GM18868 (cell line): Measurements from ENCODE around the gene GALNT6.
"Not testable (repeated sequence)": the region's sequence is repeated elsewhere in the genome, so short reads cannot be mapped to it uniquely, and the experiment has no call there.

ENCODE experiments used
- ATAC-seq: cut with Tn5 transposase; IDR thresholded peaks from one replicate; pipeline ENCODE4 v1.9.1; 2021; ENCODE audit warnings: mild to moderate bottlenecking, moderate library complexity; ENCODE audit not compliant: unreplicated experiment

GALNT6 gene

GRCh38 chr12:51323966-51324895 lies 67.0 kb downstream of the GALNT6 start, which contains the start of gene BIN2:
Gene BIN2 (minus strand): TSS chr12:51324174. CDS start chr12:51324102, 72 bp downstream.
- ATAC-seq = peak; percentile 59

- ATAC-seq = no peak
Measured at GRCh38 chr12:51323317-51323960, 67.8 kb downstream of the GALNT6 start.

GRCh38 chr12:51322452-51322851 lies 68.8 kb downstream of the GALNT6 start:
- ATAC-seq = no peak

- no peak for ATAC-seq
Measured at GRCh38 chr12:51321882-51322281, 69.3 kb downstream of the GALNT6 start.

- ATAC-seq = no peak
Measured at GRCh38 chr12:51320695-51321320, 70.4 kb downstream of the GALNT6 start.

- ATAC-seq = no peak
Measured at GRCh38 chr12:51320311-51320694, 70.9 kb downstream of the GALNT6 start.

- peak; percentile 51 for ATAC-seq
Measured at GRCh38 chr12:51318846-51319599, 72.2 kb downstream of the GALNT6 start.

GRCh38 chr12:51318057-51318806 lies 73.0 kb downstream of the GALNT6 start:
- ATAC-seq = not testable (repeated sequence)

GRCh38 chr12:51311389-51311788 lies 79.8 kb downstream of the GALNT6 start:
- no peak for ATAC-seq

GRCh38 chr12:51307655-51308593 lies 83.3 kb downstream of the GALNT6 start:
- ATAC-seq = no peak

- no peak for ATAC-seq
Measured at GRCh38 chr12:51306507-51306906, 84.7 kb downstream of the GALNT6 start.
